HG03097 (cell line): ENCODE results near the gene CCDC57.
A peak's percentile ranks its signal among the peaks of the same experiment; 100 is the strongest.

Experiments used
- ATAC-seq: cut with Tn5 transposase; IDR thresholded peaks from one replicate; pipeline ENCODE4 v1.9.1; 2021; ENCODE audit not compliant: unreplicated experiment, low FRiP score

Gene CCDC57

DNA sequence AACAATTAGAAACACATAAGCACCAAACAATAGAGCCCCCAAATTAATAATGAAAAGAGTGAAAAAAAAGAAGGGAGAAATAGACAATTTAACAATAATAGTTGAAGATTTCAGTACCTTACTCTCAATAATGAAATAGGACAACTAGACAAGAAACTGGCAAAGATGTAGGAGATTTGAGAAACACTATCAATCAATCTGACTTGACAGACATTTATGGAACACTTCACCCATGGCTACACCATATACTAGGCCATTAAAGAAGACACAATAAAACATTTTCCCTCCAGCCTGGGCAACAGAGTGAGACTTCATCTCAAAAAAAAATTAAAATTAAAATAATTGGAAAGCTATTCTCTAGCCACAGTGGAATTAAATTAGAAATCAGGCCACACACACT is 142.0 kb downstream of the CCDC57 start:
- ATAC-seq = no peak

DNA sequence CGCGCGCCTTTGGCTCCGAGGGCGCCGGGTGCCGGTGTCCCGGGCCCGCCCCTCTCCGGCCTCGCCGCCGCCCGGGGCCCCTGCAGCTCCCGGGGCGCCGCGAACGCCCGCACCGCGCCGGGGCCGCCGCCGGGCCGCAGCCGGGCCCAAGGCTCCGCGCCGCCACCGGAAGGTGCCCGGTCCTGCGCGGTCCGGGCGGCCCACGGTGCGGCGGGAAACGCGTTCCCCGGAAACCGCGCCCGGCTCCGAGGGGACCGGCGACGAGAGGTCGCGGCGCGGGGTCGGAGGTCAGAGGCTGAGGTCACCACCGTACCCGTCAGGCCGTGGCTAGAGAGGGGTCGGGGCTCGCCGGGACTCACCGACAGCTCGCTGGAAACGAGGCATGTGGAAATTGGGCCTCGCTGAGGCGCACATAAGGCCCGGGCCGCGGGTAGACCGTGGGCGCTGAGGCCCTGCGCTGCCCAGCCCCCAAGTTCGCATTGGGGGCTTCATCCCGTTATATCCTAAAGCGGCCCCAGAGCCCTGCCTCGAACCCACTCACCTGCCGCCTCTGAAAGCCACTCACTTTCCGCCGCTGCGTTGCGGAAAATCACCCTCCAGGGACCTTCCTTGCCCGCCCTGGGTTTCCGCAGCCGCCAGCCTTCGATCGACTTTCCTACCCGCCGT is 146.9 kb downstream of the CCDC57 start, which contains the start of gene DUS1L:
Gene DUS1L (minus strand): TSS at position 167 of the 666 bp plus-strand sequence. CDS start 745 bp downstream, outside the sequence.
- peak; percentile 69 for ATAC-seq

DNA sequence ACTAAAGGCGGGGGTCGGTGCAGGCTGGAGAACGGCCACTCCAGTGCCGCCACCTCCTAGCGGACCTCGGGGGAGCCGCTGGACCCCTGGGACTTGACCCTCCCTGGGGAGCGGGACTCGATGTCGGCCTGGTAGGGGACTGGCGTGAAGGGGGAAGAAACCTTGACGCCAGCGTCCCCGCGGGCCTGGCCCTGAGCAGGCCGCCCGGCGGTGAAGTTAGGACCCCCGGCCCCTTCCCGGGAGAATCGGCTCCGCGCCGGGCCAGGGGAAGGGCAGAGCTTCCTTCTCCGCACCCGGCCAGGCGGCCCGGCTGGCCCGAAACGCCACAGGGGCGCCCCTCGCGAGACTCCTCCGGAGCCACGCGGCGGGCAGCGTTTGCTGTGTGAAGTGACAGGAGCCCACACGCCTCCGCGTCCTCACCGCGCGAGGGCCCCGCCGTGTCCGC is 147.4 kb downstream of the CCDC57 start:
- ATAC-seq = peak; percentile 18

DNA sequence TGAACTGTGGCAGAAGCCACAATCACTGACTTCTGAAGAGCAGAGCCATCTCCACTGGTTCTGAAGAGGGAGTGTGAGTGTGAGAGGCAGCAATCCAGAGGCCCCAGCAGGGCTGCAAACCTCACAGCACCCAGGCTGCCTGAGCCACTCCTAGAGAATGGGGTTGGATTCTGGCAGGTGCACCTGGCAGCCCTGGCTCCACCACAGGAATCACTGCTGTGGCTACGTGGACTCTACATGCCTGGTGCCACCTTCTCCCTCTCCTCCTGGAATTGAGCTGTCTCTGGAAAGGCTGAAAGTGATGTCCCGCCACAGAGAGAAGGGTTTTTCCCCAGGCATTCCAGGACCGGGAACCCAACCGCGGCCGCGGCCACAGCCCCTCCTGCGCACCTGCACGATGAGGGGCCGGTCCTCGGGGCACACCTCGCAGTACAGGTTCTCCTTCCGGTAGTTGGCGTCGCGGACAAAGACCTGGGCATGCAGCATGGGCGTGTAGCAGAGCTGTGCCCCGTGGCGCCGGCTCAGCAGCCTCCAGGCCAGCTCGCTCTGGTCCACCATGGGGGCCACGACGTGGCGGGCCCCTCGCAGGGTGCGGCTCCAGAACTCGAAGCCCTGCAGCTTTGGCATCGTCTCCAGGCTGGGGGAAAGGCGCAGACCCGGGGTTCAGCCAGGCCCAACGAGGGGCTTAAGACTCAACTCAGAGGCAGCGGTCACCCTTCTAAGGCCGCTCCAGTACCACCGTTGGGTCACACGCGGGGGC is 148.0 kb downstream of the CCDC57 start:
- ATAC-seq = no peak

DNA sequence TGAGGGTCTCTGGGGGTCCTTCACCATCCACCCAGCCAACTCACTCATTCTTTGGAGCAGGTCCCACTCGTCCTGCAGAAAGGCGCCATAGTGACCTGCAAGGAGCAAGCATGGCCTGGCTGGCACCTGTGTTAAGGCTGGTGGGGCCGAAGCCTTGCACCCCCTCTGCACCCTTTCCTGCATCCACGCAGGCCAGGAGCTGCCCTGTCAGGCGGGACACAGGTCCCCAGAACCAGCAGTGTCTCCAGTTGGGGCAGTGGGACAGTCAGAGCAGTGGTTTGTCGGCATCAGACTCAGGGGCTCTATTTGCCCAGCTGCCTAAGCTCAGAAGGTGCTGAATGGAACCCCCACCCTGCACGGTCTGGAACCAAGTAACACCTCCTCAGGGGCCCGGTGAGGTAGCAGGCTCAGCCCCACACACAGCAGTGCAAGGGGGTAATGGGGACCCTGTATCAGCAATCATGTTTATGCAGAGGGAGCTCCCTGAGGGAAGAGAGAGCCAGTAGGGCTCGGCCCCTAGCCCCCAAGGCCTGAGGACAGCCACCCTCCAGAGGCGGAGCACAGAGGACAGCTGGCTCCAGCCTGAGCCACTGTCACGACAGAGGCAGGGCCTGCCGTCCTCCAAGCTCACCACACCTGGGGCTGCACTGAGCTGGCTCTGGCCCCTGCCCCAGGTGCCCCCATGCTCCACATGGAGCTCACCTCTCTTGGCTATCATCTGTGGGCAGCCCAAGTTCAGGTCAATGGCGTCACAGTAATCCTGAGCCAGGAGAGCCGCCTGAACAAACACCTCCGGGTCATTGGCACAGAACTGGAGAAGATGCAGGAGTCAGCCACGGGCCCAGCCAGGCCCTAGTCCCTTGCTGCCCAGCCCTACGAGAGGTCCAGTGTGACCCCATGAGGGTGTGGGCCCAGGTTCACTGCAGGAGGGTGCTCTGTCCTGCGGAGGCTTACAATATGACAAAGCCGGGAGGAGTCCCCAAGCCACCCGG is 148.9 kb downstream of the CCDC57 start:
- ATAC-seq = no peak

DNA sequence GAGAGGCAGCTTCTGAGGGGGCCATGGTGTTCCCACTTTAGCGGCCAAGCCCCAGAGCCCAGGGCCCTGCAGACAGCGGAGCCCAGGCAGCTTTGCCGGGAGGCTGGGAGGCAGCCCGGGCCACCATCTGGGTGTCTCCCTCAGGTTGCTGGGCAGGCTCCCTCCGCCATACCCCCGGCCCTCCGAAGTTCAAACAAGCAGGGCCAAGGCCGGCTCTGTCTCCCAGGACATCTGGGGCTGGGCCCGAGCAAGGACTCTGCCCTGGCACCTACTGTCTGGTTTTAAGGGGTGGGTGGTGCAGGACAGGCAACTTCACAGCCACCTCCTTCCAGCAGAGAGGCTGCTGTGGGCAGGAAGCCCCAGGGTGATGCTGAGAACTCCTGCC is 149.7 kb downstream of the CCDC57 start:
- no peak for ATAC-seq

DNA sequence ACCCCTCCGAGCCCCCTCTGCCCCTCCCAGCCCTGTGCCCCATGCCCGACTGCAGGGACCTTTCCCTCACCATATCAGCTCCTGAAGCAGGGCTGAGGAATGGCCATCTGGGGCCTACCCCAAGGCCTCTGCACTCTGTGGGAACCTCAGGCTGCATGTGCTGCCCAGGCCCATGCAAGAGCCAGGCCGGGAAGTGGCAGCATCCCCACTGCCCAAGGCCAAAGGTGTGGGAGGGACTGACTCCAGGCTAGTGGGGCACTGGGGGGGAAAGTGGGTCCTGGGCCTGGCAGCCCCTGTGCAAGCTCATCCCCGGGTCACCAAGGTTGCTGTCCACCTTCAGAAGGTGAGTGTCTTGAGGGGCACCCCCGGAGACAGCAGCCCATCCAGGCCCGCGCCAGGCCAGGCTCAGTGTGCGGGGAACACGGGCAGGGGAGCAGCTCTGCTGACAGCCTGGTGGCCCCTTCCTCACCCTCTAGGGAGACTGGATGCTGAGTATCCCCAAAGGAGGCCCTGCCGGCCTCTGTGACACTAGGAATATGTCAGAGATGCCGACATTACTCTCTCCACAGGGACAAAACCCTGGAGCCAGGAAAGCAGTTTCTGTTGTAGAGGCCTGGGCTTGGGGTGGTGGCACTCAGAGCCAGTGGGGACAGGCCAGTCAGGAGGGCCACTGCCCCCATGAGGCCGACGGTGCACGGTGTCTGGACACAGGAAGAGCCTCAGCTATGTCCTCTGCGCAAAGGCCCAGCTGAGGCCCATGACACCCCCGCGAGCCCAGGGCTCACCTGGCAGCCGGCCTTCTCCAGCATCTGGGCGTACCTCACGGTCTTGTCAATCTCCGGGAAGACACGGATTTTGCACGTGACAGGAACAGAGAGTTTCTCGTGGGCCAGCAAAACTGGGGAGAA is 150.3 kb downstream of the CCDC57 start:
- no peak for ATAC-seq

DNA sequence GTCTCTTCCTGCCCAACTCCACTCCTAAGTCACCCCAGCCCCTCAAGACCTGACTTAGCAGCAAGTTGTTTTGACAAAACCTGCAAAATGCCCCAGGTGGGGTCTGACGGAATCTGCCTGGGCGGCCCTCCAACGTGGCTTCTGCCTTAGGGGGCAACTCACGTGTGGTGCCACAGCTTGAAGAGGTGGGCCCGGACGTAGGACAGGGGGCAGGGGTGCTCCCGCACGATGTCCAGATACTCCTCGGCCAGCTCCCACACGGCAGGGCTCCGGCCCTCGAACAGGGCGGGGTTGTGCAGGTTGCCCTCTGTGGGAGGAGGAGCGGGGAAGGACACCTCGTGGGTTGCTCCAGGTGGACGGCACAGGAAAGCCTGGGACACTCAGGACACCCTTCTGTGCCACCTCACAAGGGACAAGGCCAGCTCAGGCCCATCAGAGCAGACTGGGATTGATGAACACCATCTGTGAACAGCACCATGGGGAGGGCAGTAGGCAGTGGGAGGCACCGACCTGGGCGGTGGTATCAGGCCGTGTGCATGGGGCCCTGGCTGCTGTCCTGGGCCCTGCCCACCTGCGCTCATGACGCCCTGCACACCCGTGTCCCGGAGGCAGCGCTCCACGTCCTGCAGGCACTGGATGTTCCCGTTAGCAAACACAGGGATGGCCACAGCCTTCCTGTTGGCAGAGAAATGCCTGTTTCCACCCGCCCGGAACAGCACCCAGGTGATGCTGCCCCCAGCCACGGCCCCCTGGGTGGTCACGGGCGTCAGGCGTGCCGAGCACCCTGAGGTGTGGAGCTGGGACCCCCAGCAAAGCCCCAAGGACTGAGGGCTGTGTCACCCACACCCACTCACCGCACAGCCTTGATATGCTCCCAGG is 151.4 kb downstream of the CCDC57 start:
- ATAC-seq = no peak

DNA sequence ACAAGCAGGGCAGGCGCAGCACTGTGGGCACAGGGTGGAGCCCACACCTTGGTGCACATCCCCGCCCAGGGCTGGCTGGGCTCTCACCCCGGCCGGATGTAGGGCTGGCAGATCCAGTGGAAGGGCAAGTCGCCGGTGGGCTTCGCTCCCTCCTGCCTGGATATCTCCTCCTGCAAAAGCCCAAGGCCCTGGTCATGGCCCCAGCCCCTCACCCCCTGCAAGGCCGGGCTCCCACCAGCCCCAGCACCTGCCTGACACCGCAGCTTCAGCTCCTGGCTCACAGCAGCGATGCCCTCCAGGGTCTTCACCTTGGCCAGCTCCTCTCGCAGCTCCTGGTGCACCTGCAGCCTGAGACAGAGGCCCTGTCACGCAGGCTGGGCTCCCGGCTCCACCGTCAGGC is 152.0 kb downstream of the CCDC57 start:
- no peak for ATAC-seq

DNA sequence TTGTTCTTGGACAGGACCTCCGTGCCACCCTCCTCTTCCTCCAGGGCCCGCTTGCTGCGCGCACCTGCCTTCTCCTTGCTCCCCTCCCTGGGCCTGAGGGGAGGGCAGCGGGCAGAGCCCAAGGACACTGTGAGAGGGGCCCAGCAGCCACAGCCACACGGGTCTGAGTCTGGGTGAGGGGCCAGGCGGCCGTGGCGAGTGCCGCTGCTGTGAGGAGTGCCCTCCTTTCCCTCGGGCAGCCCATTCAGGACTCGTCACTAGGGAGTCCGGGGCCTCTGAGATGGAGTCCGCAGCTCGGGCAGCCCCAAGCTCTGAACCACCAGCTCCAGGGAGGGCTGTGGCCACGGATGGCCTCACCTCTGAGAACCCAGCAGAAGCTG is 152.7 kb downstream of the CCDC57 start:
- ATAC-seq = no peak

DNA sequence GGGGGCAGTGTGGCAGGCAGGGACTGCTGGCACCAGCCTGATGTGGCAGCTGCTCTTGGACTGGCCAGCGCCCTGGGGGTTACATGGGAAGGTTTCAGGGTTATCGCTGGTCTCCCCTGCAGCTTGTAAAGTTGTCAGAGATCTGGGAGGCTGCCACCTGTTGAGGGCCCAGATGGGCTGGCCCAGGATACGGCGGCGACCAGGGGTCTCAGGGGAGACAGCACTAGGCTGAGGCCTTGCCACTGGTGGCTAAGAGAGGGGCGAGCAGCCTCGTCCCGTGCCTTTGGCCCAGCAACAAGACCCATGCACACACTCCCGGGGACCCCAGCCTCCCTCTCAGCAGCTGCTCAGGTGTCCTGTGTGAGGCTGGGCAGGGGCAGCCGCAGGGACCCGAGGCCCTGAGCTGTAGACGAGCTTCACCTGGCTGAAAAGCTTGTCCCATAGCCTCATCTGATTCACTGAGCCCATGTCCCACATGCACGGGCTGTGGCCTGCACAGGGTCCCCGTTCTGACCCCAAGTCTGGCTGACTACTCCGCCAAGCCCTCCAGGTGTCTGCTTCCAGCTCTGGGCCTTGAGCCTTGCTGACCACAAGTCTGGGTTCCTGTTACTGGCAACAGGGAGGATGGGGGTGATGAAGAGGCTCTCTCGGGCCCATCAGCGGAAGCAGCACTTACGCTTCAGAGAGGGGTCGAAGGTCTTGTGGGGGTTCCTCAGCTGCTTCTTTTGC is 153.2 kb downstream of the CCDC57 start:
- ATAC-seq = no peak

DNA sequence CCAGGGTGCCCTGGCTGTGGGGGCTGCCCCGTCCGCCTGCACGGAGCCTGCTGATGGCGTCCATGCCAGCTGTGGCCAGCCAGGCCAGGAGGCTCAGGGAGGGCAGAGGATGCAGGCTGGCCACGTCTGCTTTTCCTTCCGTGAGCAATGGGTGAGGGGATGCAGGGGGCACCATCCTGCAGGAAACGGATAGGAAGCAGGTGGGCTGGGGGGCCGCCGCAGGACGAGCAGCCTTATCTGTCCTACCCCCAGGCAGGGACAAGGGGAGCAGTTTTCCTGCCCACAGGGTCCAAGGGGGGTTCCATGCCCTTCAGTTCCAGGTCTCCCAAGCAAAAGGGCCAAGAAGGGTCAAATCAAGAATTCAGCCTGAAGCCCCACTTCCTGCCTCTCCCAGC is 153.8 kb downstream of the CCDC57 start:
- no peak for ATAC-seq

DNA sequence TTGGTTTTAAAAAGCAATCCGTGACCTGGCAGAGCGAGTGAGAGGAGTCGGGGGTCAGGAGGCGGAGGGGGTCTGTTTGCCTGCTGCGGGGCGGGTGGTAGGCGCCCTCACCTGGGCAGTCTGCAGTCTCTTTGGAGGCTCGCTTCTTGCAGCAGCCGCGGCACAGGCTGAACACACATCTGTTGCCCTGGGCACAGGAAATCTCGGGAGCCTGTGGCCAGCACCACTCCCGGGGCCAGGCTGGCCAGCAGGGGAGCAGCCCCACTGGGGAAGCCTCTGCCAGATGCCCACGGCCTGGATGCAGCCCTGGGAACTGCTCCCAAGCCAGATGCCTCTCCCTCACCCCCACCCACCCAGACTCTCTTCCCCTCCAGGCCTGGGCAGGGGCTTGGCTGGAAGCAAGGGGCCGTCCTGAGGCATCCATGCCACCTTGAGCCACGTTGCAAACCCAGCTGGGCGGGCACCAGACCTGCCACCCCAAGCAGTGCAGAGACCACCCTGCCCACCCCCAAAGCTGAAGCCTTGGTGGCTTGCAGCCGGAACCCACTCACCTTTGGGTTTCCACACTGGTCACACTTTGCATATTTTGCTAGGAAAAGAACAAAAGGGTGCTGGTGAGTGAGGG is 154.3 kb downstream of the CCDC57 start:
- no peak for ATAC-seq

DNA sequence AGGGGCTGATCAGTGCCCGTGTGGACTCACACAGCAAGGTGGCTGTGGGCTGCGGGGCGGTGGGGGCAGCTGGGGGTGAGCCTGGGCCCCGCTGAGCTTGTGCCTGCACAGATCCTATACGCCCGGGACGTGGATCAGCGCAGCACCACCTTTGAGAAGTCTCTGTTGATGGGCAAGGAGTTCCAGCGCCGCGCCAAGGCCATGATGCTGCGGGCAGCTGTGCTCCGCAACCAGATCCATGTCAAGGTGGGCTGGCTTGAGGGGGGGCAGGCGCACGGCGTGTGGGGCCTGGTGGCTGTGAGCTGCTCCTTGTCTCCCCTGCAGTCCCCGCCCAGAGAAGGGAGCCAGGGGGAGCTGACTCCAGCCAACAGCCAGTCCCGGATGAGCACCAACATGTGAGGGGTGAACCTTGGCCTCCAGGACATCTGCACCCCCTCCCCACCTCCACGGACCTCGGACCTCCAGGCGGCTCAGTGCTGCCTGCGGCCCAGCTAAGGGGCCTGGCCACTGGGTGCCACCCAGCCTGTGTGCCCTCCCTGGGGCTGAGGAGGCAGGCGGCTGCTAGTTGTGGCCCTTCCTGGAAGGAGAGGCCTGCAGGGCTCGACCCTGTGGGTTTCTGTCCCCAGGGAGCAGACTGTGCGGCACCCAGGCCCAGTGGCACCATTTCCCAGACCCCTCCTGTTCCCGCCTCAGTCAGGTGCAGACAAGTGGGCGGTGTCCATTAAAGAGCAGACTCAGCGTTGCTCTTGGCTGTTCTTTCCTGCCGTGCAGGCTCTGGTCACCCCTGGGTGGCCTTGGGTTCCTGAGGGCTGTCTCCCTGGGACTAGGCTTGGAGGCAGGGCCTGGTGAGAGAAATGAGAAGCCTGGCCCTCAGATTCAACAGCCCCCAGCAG is 155.7 kb downstream of the CCDC57 start:
- ATAC-seq = no peak

DNA sequence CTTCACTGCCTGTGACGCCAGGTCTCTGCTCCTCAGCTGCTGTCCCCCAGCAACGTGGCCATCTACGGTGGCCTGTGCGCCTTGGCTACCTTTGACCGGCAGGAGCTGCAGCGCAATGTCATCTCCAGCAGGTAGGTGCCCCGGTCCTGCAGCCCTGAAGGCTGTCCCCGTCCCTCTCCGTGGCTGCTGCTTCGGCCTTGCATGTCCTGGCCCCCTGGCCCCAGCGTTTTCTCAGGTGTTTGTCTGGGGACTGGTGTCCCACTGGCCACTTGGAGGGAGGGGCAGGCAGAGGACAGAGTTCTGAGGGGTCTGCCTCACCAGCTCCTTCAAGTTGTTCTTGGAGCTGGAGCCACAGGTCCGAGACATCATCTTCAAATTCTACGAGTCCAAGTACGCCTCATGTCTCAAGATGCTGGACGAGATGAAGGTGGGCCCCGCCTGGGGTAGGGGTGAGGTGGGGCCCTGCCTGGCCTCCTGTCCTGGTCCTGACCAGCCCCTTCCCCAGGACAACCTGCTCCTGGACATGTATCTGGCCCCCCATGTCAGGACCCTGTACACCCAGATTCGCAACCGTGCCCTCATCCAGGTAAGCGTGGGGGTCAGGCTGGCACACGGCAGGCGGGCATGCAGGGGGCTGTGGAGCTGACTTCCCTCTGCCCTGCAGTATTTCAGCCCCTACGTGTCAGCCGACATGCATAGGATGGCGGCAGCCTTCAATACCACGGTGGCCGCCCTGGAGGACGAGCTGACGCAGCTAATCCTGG is 156.5 kb downstream of the CCDC57 start:
- ATAC-seq = no peak
